Endodermal cell (in vitro differentiated cells): ENCODE data around the gene IFI16. TPM values are rescaled to one million over a fixed set of nuclear protein-coding genes. Genes with fewer than 3 reads are reported as not detected.
"Not testable (repeated sequence)": the region's sequence is repeated elsewhere in the genome, so short reads cannot be mapped to it uniquely, and the experiment has no call there.

Source experiments
- DNase-seq: peaks from one replicate; pipeline ENCODE4 v3.0.0-alpha.2; 2017
- H3K27ac ChIP-seq: 2 replicates; pipeline ENCODE4 v1.5.1; 2013; ENCODE audit warnings: mild to moderate bottlenecking, low read depth, low read length, moderate library complexity
- H3K27me3 ChIP-seq: 2 replicates; pipeline ENCODE4 v1.6.1; 2013; ENCODE audit warnings: mild to moderate bottlenecking, low read length, moderate library complexity; ENCODE audit not compliant: insufficient read depth, control insufficient read depth, poor library complexity, severe bottlenecking
- H3K36me3 ChIP-seq: 2 replicates; pipeline ENCODE4 v1.7.0; 2013; ENCODE audit warnings: mild to moderate bottlenecking, low read length, moderate library complexity; ENCODE audit not compliant: control insufficient read depth, insufficient read depth
- H3K4me1 ChIP-seq: one replicate; pipeline ENCODE4 v1.7.0; 2013; ENCODE audit warnings: low read length; ENCODE audit not compliant: control insufficient read depth, insufficient read depth
- H3K4me3 ChIP-seq: 2 replicates; pipeline ENCODE4 v1.5.1; 2013; ENCODE audit warnings: mild to moderate bottlenecking, low read length, moderate library complexity
- H3K9ac ChIP-seq: 2 replicates; pipeline ENCODE4 v1.6.1; 2013; ENCODE audit warnings: mild to moderate bottlenecking, low read length, moderate library complexity; ENCODE audit not compliant: poor library complexity, severe bottlenecking; ENCODE audit errors: extremely low read depth
- H3K9me3 ChIP-seq: 2 replicates; pipeline ENCODE4 v1.6.1; 2013; ENCODE audit warnings: mild to moderate bottlenecking, low read length, moderate library complexity; ENCODE audit not compliant: control insufficient read depth
- H3K27ac Mint-ChIP-seq: 2 replicates; pipeline ENCODE4 v1.8.0; 2020; ENCODE audit warnings: mixed read lengths
- H3K27me3 Mint-ChIP-seq: 2 replicates; pipeline ENCODE4 v1.8.0; 2021; ENCODE audit warnings: mild to moderate bottlenecking, mixed read lengths; ENCODE audit not compliant: insufficient read depth
- H3K36me3 Mint-ChIP-seq: 2 replicates; pipeline ENCODE4 v1.8.0; 2020; ENCODE audit warnings: low read depth, mixed read lengths
- H3K4me1 Mint-ChIP-seq: 2 replicates; pipeline ENCODE4 v1.8.0; 2020; ENCODE audit warnings: mixed read lengths
- H3K4me3 Mint-ChIP-seq: 2 replicates; pipeline ENCODE4 v1.8.0; 2020; ENCODE audit warnings: mild to moderate bottlenecking, moderate library complexity, mixed read lengths
- H3K9me3 Mint-ChIP-seq: 2 replicates; pipeline ENCODE4 v1.8.0; 2020; ENCODE audit warnings: mild to moderate bottlenecking, mixed read lengths
- CTCF ChIP-seq: fragments of 200-600 bp; sonication (generic); conservative IDR thresholded peaks from 2 replicates; pipeline ENCODE4 v1.5.0; 2021; ENCODE audit warnings: antibody characterized with exemption, mild to moderate bottlenecking
- WGBS, 2 experiments: methylation state at CpG; one replicate each; pipeline versions ENCODE4 v1.1.5 to v1.1.7; 2013; ENCODE audit warnings: missing lambda C conversion rate in 2 of 2, mixed read lengths in 1 of 2; ENCODE audit not compliant: insufficient coverage in 1 of 2, insufficient read length in 1 of 2; 5-methylcytosine and 5-hydroxymethylcytosine counted together
- total RNA-seq, 2 donors: library from RNA; stranded (reverse); fragmentation: NEBNext Ultra II Directional in 1 of 2; extraction: Animal tissue kit (Norgen Biotek cat#: 25700) in 1 of 2; gene quantifications; 2 replicates in 1 of 2; 3 replicates in 1 of 2; pipeline ENCODE4 v1.2.1, GENCODE V29; 2021

The IFI16 gene
- total RNA-seq, 2 donors from 2014 or later, result 10.4 to 11.9 TPM

GRCh38 chr1:159030877-159031447 is 21.3 kb downstream of the IFI16 start:
- peak; percentile 67 for DNase-seq
- Mint-ChIP-seq H3K36me3 (peaks cover 12% of the 10 kb centered on the region), H3K27ac (peak overlapping the region; percentile 98), H3K4me1 (peaks cover 31% of the 10 kb centered on the region), H3K9me3 (peaks cover 5% of the 10 kb centered on the region), H3K4me3 (peak overlapping the region; percentile 38), H3K27me3 (no peaks in the 10 kb centered on the region)
- peaks cover 5% of the 10 kb centered on the region for H3K4me1 ChIP-seq
- no peaks in the 10 kb centered on the region for H3K27me3 ChIP-seq
- peak overlapping the region; percentile 34 for H3K9ac ChIP-seq
- 74 to 83% methylated on average over 2 to 3 of the region's 3 CpGs for WGBS, 2 experiments
- H3K4me3 ChIP-seq, result peak overlapping the region; percentile 21
- peaks cover 5% of the 10 kb centered on the region for H3K9me3 ChIP-seq
- no peak overlapping the region for H3K27ac ChIP-seq
- H3K36me3 ChIP-seq, result no peaks in the 10 kb centered on the region
- TF ChIP-seq CTCF, result no peak

GRCh38 chr1:159040206-159040605 is 30.5 kb downstream of the IFI16 start:
- Mint-ChIP-seq H3K27me3 (no peaks in the 10 kb centered on the region), H3K27ac (no peak overlapping the region), H3K4me3 (no peak overlapping the region), H3K9me3 (no peaks in the 10 kb centered on the region), H3K4me1 (peaks cover 3% of the 10 kb centered on the region), H3K36me3 (no peaks in the 10 kb centered on the region)
- H3K36me3 ChIP-seq, result no peaks in the 10 kb centered on the region
- H3K9me3 ChIP-seq, result no peaks in the 10 kb centered on the region
- H3K27ac ChIP-seq, result no peak overlapping the region
- TF ChIP-seq CTCF, result no peak
- H3K27me3 ChIP-seq, result no peaks in the 10 kb centered on the region
- H3K4me1 ChIP-seq, result peaks cover 4% of the 10 kb centered on the region
- H3K9ac ChIP-seq, result no peak overlapping the region
- no CpG with 5 or more reads among the region's 1 CpG for WGBS, 2 experiments
- H3K4me3 ChIP-seq, result no peak overlapping the region
- no peak for DNase-seq

GRCh38 chr1:159040893-159041724 is 31.4 kb downstream of the IFI16 start:
- Mint-ChIP-seq H3K4me3 (no peak overlapping the region), H3K36me3 (no peaks in the 10 kb centered on the region), H3K9me3 (no peaks in the 10 kb centered on the region), H3K27me3 (no peaks in the 10 kb centered on the region), H3K4me1 (peaks cover 3% of the 10 kb centered on the region), H3K27ac (no peak overlapping the region)
- H3K4me3 ChIP-seq, result no peak overlapping the region
- H3K4me1 ChIP-seq, result peaks cover 4% of the 10 kb centered on the region
- H3K27ac ChIP-seq, result no peak overlapping the region
- H3K9ac ChIP-seq, result no peak overlapping the region
- 91 to 97% methylated on average over 4 to 7 of the region's 7 CpGs for WGBS, 2 experiments
- H3K27me3 ChIP-seq, result no peaks in the 10 kb centered on the region
- no peaks in the 10 kb centered on the region for H3K9me3 ChIP-seq
- no peak for DNase-seq
- H3K36me3 ChIP-seq, result no peaks in the 10 kb centered on the region
- TF ChIP-seq CTCF, result no peak

GRCh38 chr1:159046486-159046885 is 36.8 kb downstream of the IFI16 start:
- not testable (repeated sequence) for H3K4me3 ChIP-seq, H3K27ac Mint-ChIP-seq, H3K9ac ChIP-seq, H3K36me3 ChIP-seq, H3K36me3 Mint-ChIP-seq, H3K9me3 ChIP-seq, H3K27ac ChIP-seq, H3K27me3 Mint-ChIP-seq, H3K4me1 ChIP-seq, H3K9me3 Mint-ChIP-seq, H3K27me3 ChIP-seq, DNase-seq, H3K4me3 Mint-ChIP-seq
- peaks cover 10% of the 10 kb centered on the region for H3K4me1 Mint-ChIP-seq
- 94 to 100% methylated on average over 1 of the region's 1 CpG for WGBS, 2 experiments
